HG03103 (cell line): ENCODE results near the gene XIST.
"Not testable (repeated sequence)": the region's sequence is repeated elsewhere in the genome, so short reads cannot be mapped to it uniquely, and the experiment has no call there.

Experiments used
- ATAC-seq: cut with Tn5 transposase; IDR thresholded peaks from one replicate; pipeline ENCODE4 v1.9.1; 2021; ENCODE audit warnings: low read depth; ENCODE audit not compliant: unreplicated experiment

Gene XIST

GRCh38 chrX:73840120-73840924 is 12.2 kb downstream of the XIST start:
- no peak for ATAC-seq

- no peak for ATAC-seq
Observed at GRCh38 chrX:73839152-73839551, 13.4 kb downstream of the XIST start.

GRCh38 chrX:73838123-73838522 is 14.4 kb downstream of the XIST start:
- no peak for ATAC-seq

- ATAC-seq, result no peak
Observed at GRCh38 chrX:73836956-73837477, 15.5 kb downstream of the XIST start.

GRCh38 chrX:73834219-73834618 is 18.3 kb downstream of the XIST start:
- ATAC-seq, result no peak

- no peak for ATAC-seq
Observed at GRCh38 chrX:73832319-73832718, 20.2 kb downstream of the XIST start.

GRCh38 chrX:73831500-73831899 is 21.0 kb downstream of the XIST start:
- ATAC-seq, result no peak

- no peak for ATAC-seq
Observed at GRCh38 chrX:73830489-73831414, 21.8 kb downstream of the XIST start.

GRCh38 chrX:73829890-73830466 is 22.5 kb downstream of the XIST start:
- no peak for ATAC-seq

GRCh38 chrX:73828080-73828720 is 24.3 kb downstream of the XIST start:
- ATAC-seq, result no peak

- no peak for ATAC-seq
Observed at GRCh38 chrX:73827406-73827805, 25.1 kb downstream of the XIST start.

- ATAC-seq, result no peak
Observed at GRCh38 chrX:73826996-73827395, 25.5 kb downstream of the XIST start.

- ATAC-seq, result no peak
Observed at GRCh38 chrX:73825569-73825968, 26.9 kb downstream of the XIST start.

GRCh38 chrX:73823473-73824004 is 29.0 kb downstream of the XIST start:
- ATAC-seq, result no peak

- ATAC-seq, result no peak
Observed at GRCh38 chrX:73822775-73823174, 29.7 kb downstream of the XIST start.

GRCh38 chrX:73821921-73822559 is 30.5 kb downstream of the XIST start:
- no peak for ATAC-seq

GRCh38 chrX:73819864-73820558 is 32.5 kb downstream of the XIST start:
- not testable (repeated sequence) for ATAC-seq

- ATAC-seq, result no peak
Observed at GRCh38 chrX:73818200-73819116, 34.1 kb downstream of the XIST start.
